ENCODE measurements around the gene EMC9. TPM values are rescaled to one million over a fixed set of nuclear protein-coding genes. Genes with fewer than 3 reads are reported as not detected.

EMC9 gene
- total and polyA plus RNA-seq, 10 of the 15 experiments (the other 5 are each of a cell fraction or from before 2014, with no cell fraction given) = 15.3 to 60.5 (median 30.3) TPM

DNA sequence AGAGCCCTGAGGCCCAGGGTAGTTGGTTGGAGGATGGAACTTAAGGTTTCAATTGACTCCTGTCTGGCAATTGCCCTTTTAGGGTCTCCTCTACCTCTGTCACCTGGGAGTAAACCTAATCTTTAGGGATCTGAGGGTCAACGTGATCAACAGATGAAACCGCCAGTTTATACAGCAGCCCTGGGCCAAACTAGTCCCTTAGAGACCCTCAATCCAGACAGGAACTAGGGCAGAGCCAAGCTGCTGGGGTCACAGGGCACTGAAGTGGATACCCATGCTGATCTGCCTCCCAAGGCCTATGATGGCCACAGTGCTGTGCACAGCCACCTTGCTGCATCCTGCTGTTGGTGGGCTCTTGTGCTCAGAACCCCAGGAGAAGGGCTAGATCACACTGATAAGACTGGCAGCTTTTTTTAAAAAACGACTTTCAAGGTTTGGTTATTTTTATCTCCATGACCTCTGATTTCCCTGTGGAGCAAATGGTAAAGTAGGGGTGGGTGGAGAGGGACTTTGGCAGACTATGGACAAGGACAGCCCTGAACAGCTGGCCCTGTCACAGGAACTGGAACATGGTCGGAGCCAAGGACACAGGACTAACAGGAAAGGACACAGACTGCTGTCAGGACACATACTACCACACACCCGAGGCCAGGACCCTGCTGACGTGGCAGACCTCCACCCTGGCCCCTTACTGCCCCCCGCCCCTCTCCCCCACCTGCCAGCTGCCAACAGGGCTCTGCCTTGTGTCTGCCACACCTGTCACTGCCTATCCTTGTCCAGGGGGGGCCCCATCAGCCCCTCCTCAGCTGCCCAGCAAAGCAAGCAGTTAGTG, 10.5 kb downstream of the EMC9 start:
- no peaks in the 10 kb centered on the region for H3K9me3 ChIP-seq (replicated peaks; ENCODE audit: control insufficient read depth, insufficient read depth, low read length)
- ChIA-PET POLR2A (interaction anchor here (0.6 to 11.6 kb wide), 2 partner anchors 9 to 34 kb away, joined by 3 to 276 read pairs; partner anchors contain the start of genes DCAF11 and NRL), RAD21 (ENCODE audit: unreplicated experiment) (interaction anchor here (1.1 kb wide), 1 partner anchor 16 kb away, joined by 3 read pairs; the partner anchor contains the start of genes DCAF11 and NRL), CTCF (no interaction called here), SMC1A (ENCODE audit: uncharacterized antibody, unreplicated experiment) (interaction anchor here (0.9 kb wide), 1 partner anchor 8 kb away, joined by 4 read pairs; no protein-coding TSS in a partner anchor)
- DNase-seq (ENCODE audit: low read depth, low spot score) = no peak
- BruUV-seq (replicated peaks) = no TSS peak
- intact Hi-C loops (cut with micrococcal nuclease; ENCODE audit: unreplicated experiment) = no loop called here
- FAIRE-seq = no peak
- H3K4me1 ChIP-seq (ENCODE audit: control insufficient read depth, insufficient read depth, low read length) = peaks cover 24% of the 10 kb centered on the region
- no peaks in the 10 kb centered on the region for H3K27me3 ChIP-seq (replicated peaks in 1 of 2; ENCODE audit: control insufficient read depth in 2 of 2, insufficient read depth in 2 of 2, low read length in 1 of 2)
- WGBS (ENCODE audit: insufficient coverage, insufficient replicate concordance, low lambda C conversion rate, missing lambda C conversion rate) = 49% methylated on average over 6 of the region's 7 CpGs
- peaks cover 3% of the 10 kb centered on the region for H3K79me2 ChIP-seq (ENCODE audit: control insufficient read depth, insufficient read depth, low read length)
- in situ Hi-C loops (cut with MboI) = no loop called here
- H3K27ac ChIP-seq (ENCODE audit: control insufficient read depth, insufficient read depth) = no peak overlapping the region
- no peak overlapping the region for H2AFZ ChIP-seq (ENCODE audit: control insufficient read depth, low read depth, low read length)
- no peak for TF ChIP-seq YBX1 (IDR thresholded peaks at IDR 0.05)
- TF ChIP-seq TCF3 (IDR thresholded peaks at IDR 0.05; ENCODE audit: borderline replicate concordance, insufficient read depth, low read depth, low read length) = no peak
- TF ChIP-seq, protein P1, sequence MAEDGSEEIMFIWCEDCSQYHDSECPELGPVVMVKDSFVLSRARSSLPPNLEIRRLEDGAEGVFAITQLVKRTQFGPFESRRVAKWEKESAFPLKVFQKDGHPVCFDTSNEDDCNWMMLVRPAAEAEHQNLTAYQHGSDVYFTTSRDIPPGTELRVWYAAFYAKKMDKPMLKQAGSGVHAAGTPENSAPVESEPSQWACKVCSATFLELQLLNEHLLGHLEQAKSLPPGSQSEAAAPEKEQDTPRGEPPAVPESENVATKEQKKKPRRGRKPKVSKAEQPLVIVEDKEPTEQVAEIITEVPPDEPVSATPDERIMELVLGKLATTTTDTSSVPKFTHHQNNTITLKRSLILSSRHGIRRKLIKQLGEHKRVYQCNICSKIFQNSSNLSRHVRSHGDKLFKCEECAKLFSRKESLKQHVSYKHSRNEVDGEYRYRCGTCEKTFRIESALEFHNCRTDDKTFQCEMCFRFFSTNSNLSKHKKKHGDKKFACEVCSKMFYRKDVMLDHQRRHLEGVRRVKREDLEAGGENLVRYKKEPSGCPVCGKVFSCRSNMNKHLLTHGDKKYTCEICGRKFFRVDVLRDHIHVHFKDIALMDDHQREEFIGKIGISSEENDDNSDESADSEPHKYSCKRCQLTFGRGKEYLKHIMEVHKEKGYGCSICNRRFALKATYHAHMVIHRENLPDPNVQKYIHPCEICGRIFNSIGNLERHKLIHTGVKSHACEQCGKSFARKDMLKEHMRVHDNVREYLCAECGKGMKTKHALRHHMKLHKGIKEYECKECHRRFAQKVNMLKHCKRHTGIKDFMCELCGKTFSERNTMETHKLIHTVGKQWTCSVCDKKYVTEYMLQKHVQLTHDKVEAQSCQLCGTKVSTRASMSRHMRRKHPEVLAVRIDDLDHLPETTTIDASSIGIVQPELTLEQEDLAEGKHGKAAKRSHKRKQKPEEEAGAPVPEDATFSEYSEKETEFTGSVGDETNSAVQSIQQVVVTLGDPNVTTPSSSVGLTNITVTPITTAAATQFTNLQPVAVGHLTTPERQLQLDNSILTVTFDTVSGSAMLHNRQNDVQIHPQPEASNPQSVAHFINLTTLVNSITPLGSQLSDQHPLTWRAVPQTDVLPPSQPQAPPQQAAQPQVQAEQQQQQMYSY (CRISPR knock-in tag; IDR thresholded peaks at IDR 0.05) = no peak
- no peak for TF ChIP-seq ZNF622 (IDR thresholded peaks at IDR 0.05)
- no peak for TF ChIP-seq EP300 (IDR thresholded peaks at IDR 0.05; ENCODE audit: borderline replicate concordance in 1 of 2, control insufficient read depth in 1 of 2, low read depth in 2 of 2, low read length in 2 of 2)
- no peak overlapping the region for H3K4me2 ChIP-seq (ENCODE audit: control insufficient read depth, insufficient read depth)
- no peak overlapping the region for H3K9ac ChIP-seq (ENCODE audit: control insufficient read depth, insufficient read depth, low read length)
- H3K36me3 ChIP-seq (ENCODE audit: control insufficient read depth in 2 of 2, insufficient read depth in 2 of 2, low read length in 1 of 2) = no peaks in the 10 kb centered on the region
- no peak for ATAC-seq
- no peaks in the 10 kb centered on the region for H4K20me1 ChIP-seq (ENCODE audit: control insufficient read depth, insufficient read depth)
- H3K4me3 ChIP-seq = no peak overlapping the region
